ENCODE measurements around the gene FARSB.

- no peak for TF ChIP-seq CTCF (IDR thresholded peaks at IDR 0.05)
- no peak for TF ChIP-seq POLR2A (IDR thresholded peaks at IDR 0.05)
Measured at GRCh38 chr2:222611684-222612083, 44.2 kb downstream of the FARSB start.
